Measurements from ENCODE around the gene PABPN1. TPM values are rescaled to one million over a fixed set of nuclear protein-coding genes. Genes with fewer than 3 reads are reported as not detected.

PABPN1 gene
- total and polyA plus RNA-seq, 9 of the 15 experiments (the other 6 are each of a cell fraction or from before 2014, with no cell fraction given): 32.6 to 388 (median 178) TPM

DNA sequence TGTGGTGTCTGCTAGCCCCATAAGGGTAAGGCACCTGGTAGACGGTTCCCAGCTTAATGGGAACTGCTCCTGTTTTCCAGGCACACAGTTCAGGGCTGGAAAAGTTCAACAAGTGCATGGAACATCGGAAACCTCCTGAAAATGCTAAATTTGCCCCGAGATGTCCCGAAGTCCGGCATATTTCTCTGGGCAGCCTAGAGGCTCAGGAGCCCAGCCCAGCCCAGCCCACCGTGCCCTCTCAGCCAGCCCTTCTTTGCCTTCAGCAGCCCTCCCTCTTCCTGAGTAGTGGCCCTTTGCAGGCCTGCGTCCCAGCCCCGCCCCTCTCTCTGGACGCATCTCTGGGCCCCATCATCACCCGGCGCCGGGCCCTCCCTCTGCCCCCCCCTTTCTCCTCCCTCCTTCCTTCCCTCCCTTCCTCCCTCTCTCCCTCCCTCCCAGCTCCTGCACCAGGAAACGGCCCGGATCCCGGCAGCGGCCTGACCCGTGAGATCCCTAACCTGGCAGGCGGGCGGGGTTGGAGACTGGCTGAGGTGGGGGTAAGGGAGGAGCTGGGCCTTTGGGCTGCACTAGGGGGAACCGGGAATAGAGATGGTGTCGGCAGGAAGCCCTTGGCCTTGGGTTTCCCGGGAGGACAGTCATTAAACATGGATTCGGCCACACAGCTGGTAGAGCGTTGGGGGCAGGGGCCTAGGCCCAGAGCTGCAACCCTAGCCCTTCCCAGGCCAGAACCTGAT lies 14.7 kb upstream of the PABPN1 start, which contains the start of gene BCL2L2 (continued):
- TF ChIP-seq, protein P1, sequence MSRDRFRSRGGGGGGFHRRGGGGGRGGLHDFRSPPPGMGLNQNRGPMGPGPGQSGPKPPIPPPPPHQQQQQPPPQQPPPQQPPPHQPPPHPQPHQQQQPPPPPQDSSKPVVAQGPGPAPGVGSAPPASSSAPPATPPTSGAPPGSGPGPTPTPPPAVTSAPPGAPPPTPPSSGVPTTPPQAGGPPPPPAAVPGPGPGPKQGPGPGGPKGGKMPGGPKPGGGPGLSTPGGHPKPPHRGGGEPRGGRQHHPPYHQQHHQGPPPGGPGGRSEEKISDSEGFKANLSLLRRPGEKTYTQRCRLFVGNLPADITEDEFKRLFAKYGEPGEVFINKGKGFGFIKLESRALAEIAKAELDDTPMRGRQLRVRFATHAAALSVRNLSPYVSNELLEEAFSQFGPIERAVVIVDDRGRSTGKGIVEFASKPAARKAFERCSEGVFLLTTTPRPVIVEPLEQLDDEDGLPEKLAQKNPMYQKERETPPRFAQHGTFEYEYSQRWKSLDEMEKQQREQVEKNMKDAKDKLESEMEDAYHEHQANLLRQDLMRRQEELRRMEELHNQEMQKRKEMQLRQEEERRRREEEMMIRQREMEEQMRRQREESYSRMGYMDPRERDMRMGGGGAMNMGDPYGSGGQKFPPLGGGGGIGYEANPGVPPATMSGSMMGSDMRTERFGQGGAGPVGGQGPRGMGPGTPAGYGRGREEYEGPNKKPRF (IDR thresholded peaks at IDR 0.05; ENCODE audit: low read depth, low read length): no peak
- TF ChIP-seq STAG1 (CRISPR knock-in tag; IDR thresholded peaks at IDR 0.05; ENCODE audit: borderline replicate concordance): no peak
- TF ChIP-seq, protein P2, sequence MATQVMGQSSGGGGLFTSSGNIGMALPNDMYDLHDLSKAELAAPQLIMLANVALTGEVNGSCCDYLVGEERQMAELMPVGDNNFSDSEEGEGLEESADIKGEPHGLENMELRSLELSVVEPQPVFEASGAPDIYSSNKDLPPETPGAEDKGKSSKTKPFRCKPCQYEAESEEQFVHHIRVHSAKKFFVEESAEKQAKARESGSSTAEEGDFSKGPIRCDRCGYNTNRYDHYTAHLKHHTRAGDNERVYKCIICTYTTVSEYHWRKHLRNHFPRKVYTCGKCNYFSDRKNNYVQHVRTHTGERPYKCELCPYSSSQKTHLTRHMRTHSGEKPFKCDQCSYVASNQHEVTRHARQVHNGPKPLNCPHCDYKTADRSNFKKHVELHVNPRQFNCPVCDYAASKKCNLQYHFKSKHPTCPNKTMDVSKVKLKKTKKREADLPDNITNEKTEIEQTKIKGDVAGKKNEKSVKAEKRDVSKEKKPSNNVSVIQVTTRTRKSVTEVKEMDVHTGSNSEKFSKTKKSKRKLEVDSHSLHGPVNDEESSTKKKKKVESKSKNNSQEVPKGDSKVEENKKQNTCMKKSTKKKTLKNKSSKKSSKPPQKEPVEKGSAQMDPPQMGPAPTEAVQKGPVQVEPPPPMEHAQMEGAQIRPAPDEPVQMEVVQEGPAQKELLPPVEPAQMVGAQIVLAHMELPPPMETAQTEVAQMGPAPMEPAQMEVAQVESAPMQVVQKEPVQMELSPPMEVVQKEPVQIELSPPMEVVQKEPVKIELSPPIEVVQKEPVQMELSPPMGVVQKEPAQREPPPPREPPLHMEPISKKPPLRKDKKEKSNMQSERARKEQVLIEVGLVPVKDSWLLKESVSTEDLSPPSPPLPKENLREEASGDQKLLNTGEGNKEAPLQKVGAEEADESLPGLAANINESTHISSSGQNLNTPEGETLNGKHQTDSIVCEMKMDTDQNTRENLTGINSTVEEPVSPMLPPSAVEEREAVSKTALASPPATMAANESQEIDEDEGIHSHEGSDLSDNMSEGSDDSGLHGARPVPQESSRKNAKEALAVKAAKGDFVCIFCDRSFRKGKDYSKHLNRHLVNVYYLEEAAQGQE (IDR thresholded peaks at IDR 0.05; ENCODE audit: borderline replicate concordance): no peak
- TF ChIP-seq, protein P2 (CRISPR knock-in tag; IDR thresholded peaks at IDR 0.05; ENCODE audit: low read depth): no peak
- TF ChIP-seq SMARCB1 (IDR thresholded peaks at IDR 0.05; ENCODE audit: insufficient read length, low read depth): no peak
- TF ChIP-seq, protein P3, sequence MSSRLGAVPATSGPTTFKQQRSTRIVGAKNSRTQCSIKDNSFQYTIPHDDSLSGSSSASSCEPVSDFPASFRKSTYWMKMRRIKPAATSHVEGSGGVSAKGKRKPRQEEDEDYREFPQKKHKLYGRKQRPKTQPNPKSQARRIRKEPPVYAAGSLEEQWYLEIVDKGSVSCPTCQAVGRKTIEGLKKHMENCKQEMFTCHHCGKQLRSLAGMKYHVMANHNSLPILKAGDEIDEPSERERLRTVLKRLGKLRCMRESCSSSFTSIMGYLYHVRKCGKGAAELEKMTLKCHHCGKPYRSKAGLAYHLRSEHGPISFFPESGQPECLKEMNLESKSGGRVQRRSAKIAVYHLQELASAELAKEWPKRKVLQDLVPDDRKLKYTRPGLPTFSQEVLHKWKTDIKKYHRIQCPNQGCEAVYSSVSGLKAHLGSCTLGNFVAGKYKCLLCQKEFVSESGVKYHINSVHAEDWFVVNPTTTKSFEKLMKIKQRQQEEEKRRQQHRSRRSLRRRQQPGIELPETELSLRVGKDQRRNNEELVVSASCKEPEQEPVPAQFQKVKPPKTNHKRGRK (tag; IDR thresholded peaks at IDR 0.05): no peak
- no peak for TF ChIP-seq DNMT1 (IDR thresholded peaks at IDR 0.05)
- TF ChIP-seq RBM17 (IDR thresholded peaks at IDR 0.05; ENCODE audit: borderline replicate concordance, low read depth, low read length): no peak
- no peak for TF ChIP-seq ZNF586 (CRISPR knock-in tag; conservative IDR thresholded peaks at IDR 0.05)
- no peak for TF ChIP-seq ZEB2 (IDR thresholded peaks at IDR 0.05)
- TF ChIP-seq ZNF707 (CRISPR knock-in tag; conservative IDR thresholded peaks at IDR 0.05): no peak
- no peak for TF ChIP-seq SRSF1 (IDR thresholded peaks at IDR 0.05; ENCODE audit: low read depth, low read length)
- TF ChIP-seq ZNF324 (CRISPR knock-in tag; IDR thresholded peaks at IDR 0.05): no peak
- peak; percentile 82 for TF ChIP-seq CXXC5 (CRISPR knock-in tag; IDR thresholded peaks at IDR 0.05)
- TF ChIP-seq, protein P4, sequence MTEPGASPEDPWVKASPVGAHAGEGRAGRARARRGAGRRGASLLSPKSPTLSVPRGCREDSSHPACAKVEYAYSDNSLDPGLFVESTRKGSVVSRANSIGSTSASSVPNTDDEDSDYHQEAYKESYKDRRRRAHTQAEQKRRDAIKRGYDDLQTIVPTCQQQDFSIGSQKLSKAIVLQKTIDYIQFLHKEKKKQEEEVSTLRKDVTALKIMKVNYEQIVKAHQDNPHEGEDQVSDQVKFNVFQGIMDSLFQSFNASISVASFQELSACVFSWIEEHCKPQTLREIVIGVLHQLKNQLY (CRISPR knock-in tag; conservative IDR thresholded peaks at IDR 0.05): no peak

All from K562 (cell line).